Muscle of back (tissue), 11 donors: ENCODE data around the gene ATRN. TPM values are rescaled to one million over a fixed set of nuclear protein-coding genes. Genes with fewer than 3 reads are reported as not detected.
"Not testable (repeated sequence)": the region's sequence is repeated elsewhere in the genome, so short reads cannot be mapped to it uniquely, and the experiment has no call there.

ENCODE experiments used
- DNase-seq, 3 donors: peaks; one replicate each; pipeline versions ENCODE4 v3.0.0 to v3.0.0-alpha.2; 2013
- polyA plus RNA-seq, 10 donors: library from polyadenylated mRNA; unstranded; fragments of 120-200 nt; gene quantifications; one replicate each; pipeline ENCODE4 v1.2.1, GENCODE V29; 2013; ENCODE audit not compliant: insufficient read length in 10 of 10

ATRN gene
- polyA plus RNA-seq, 10 donors, result 20.7 to 30.5 (median 25.2) TPM

- no peak for DNase-seq
These were observed 5.5 kb upstream of the ATRN start for GRCh38 chr20:3465301-3465700.

- no peak for DNase-seq
These were observed 601 bp upstream of the ATRN start for GRCh38 chr20:3470208-3470626.

GRCh38 chr20:3471397-3472021 is 691 bp downstream of the ATRN start:
- DNase-seq, result no peak

GRCh38 chr20:3472105-3472504 is 1.3 kb downstream of the ATRN start:
- no peak for DNase-seq

- no peak for DNase-seq
These were observed 2.5 kb downstream of the ATRN start for GRCh38 chr20:3473324-3473723.

GRCh38 chr20:3473944-3474343 is 3.1 kb downstream of the ATRN start:
- DNase-seq, result no peak

- DNase-seq, result not testable (repeated sequence)
These were observed 6.4 kb downstream of the ATRN start for GRCh38 chr20:3477003-3477860.

GRCh38 chr20:3477861-3478544 is 7.2 kb downstream of the ATRN start:
- no peak for DNase-seq

GRCh38 chr20:3479025-3479424 is 8.2 kb downstream of the ATRN start:
- no peak for DNase-seq

- no peak for DNase-seq
These were observed 9.2 kb downstream of the ATRN start for GRCh38 chr20:3479759-3480615.

GRCh38 chr20:3483309-3483708 is 12.5 kb downstream of the ATRN start:
- DNase-seq, result no peak

GRCh38 chr20:3483784-3484183 is 13.0 kb downstream of the ATRN start:
- no peak for DNase-seq

GRCh38 chr20:3485913-3486312 is 15.1 kb downstream of the ATRN start:
- DNase-seq, result no peak

GRCh38 chr20:3486850-3487249 is 16.0 kb downstream of the ATRN start:
- no peak for DNase-seq

GRCh38 chr20:3492669-3493068 is 21.9 kb downstream of the ATRN start:
- DNase-seq, result no peak

GRCh38 chr20:3494218-3494617 is 23.4 kb downstream of the ATRN start:
- no peak for DNase-seq

- no peak for DNase-seq
These were observed 32.1 kb downstream of the ATRN start for GRCh38 chr20:3502878-3503277.

GRCh38 chr20:3505148-3505547 is 34.3 kb downstream of the ATRN start:
- no peak for DNase-seq

GRCh38 chr20:3509064-3509463 is 38.2 kb downstream of the ATRN start:
- DNase-seq, result no peak

GRCh38 chr20:3510110-3510509 is 39.3 kb downstream of the ATRN start:
- no peak for DNase-seq

- not testable (repeated sequence) for DNase-seq
These were observed 41.4 kb downstream of the ATRN start for GRCh38 chr20:3512239-3512638.
